Lung (tissue), 16 donors: ENCODE measurements around the gene TNFRSF8. TPM values are rescaled to one million over a fixed set of nuclear protein-coding genes. Genes with fewer than 3 reads are reported as not detected.

Experiments
- ATAC-seq: fragments of 200-7000 bp; cut with Tn5 transposase; one replicate; pipeline ENCODE4 v1.9.1; 2020; ENCODE audit warnings: moderate number of reproducible peaks; ENCODE audit not compliant: insufficient read depth, low FRiP score
- DNase-seq, 3 donors: peaks; one replicate each; pipeline ENCODE4 v3.0.0-alpha.2; 2013 to 2017
- H3K27ac ChIP-seq, 2 donors: one replicate each; pipeline ENCODE4 v1.5.1; 2013; ENCODE audit warnings: mild to moderate bottlenecking in 2 of 2, moderate library complexity in 2 of 2, control low read depth in 1 of 2, inconsistent platforms in 1 of 2, low read depth in 1 of 2, low read length in 1 of 2
- H3K27me3 ChIP-seq, 3 donors: one replicate each; pipeline ENCODE4 v1.5.1; 2013; ENCODE audit warnings: low read length in 2 of 3; ENCODE audit not compliant: control insufficient read depth in 3 of 3, insufficient read depth in 3 of 3
- H3K36me3 ChIP-seq, 4 donors: one replicate each; pipeline ENCODE4 v1.5.1; 2013; ENCODE audit warnings: low read length in 4 of 4, mild to moderate bottlenecking in 1 of 4, moderate library complexity in 1 of 4; ENCODE audit not compliant: control insufficient read depth in 4 of 4, insufficient read depth in 4 of 4
- H3K4me1 ChIP-seq, 5 donors: one replicate each; pipeline ENCODE4 v1.5.1; 2013; ENCODE audit warnings: low read length in 5 of 5, mild to moderate bottlenecking in 2 of 5, moderate library complexity in 1 of 5; ENCODE audit not compliant: control insufficient read depth in 5 of 5, insufficient read depth in 5 of 5
- H3K4me3 ChIP-seq: one replicate; pipeline ENCODE4 v1.5.1; 2013; ENCODE audit warnings: mild to moderate bottlenecking, control low read depth, moderate library complexity
- H3K9ac ChIP-seq, 2 donors: one replicate each; pipeline ENCODE4 v1.5.1; 2013; ENCODE audit warnings: low read length in 2 of 2, control low read depth in 1 of 2; ENCODE audit not compliant: insufficient read depth in 1 of 2
- H3K9me3 ChIP-seq, 4 donors: one replicate each; pipeline ENCODE4 v1.5.1; 2013; ENCODE audit warnings: low read length in 3 of 4, mild to moderate bottlenecking in 1 of 4, moderate library complexity in 1 of 4; ENCODE audit not compliant: control insufficient read depth in 4 of 4, insufficient read depth in 3 of 4
- CTCF ChIP-seq: IDR thresholded peaks from 2 replicates; pipeline ENCODE4 v1.5.1; 2012; ENCODE audit warnings: mild to moderate bottlenecking; ENCODE audit errors: control extremely low read depth, extremely low read depth
- WGBS, 2 donors: extraction: QIAGEN DNeasy Blood & Tissue Kit; methylation state at CpG; one replicate each; pipeline ENCODE4 v1.1.7; 2013; 5-methylcytosine and 5-hydroxymethylcytosine counted together
- long read RNA-seq, 5 donors: transcript quantifications; one replicate each; lab custom pipeline, GENCODE V29; 2026
- polyA plus RNA-seq, 2 donors: library from polyadenylated mRNA; stranded (reverse); fragments of 200-250 nt; gene quantifications; one replicate each; pipeline ENCODE4 v1.2.1, GENCODE V29; 2013
- total RNA-seq, 2 donors: library from RNA; depleted of rRNA in 1 of 2; stranded (reverse); fragments of >200 nt in 1 of 2; gene quantifications; one replicate each; pipeline ENCODE4 v1.2.1, GENCODE V29; 2014 to 2021
- donor health status: control.
- donor health status: control.
- donor health status: Bipolar disorder and iron deficiency.
- donor health status: healthy.
- donor health status: DM: yes; HTN: yes; CAD: no.

TNFRSF8 gene
- total RNA-seq: 1 to 10 TPM; 1.6 to 1.9 TPM
- polyA plus RNA-seq: 1 to 10 TPM; 2.2 to 5.3 TPM
- long read RNA-seq, donor 1: 0 reads
- long read RNA-seq, donor 2: 0 reads
- long read RNA-seq, donor 3: 0 reads
- long read RNA-seq, donor 4: 0 reads
- long read RNA-seq, donor 5: 0 reads

GRCh38 chr1:12063141-12064072, at the start of gene TNFRSF8:
Gene TNFRSF8 (plus strand): TSS chr1:12063303. CDS start chr1:12063599, 296 bp downstream.
- H3K4me1 ChIP-seq: peaks cover 0 to 10% (median 6%) of the 10 kb centered on the region in 5 donors
- no peaks in the 10 kb centered on the region for H3K36me3 ChIP-seq
- H3K27me3 ChIP-seq: peaks cover 3 to 52% (median 33%) of the 10 kb centered on the region in 3 donors
- peaks cover 0 to 9% (median 0%) of the 10 kb centered on the region in 4 donors for H3K9me3 ChIP-seq
- no peak within 1 kb of the TSS for H3K9ac ChIP-seq
- no peak within 1 kb of the TSS for H3K27ac ChIP-seq
- DNase-seq (no peak), ATAC-seq (no peak)
- TF ChIP-seq CTCF: no peak
- H3K4me3 ChIP-seq: no peak within 1 kb of the TSS
- 2 to 4% methylated on average over 72 of the region's 72 CpGs for WGBS, 2 donors

GRCh38 chr1:12014141-12014991, 48.7 kb upstream of the TNFRSF8 start:
- H3K27ac ChIP-seq: peak overlapping the region; percentile 75 to 84
- 69 to 73% methylated on average over 16 of the region's 16 CpGs for WGBS, 2 donors
- DNase-seq (peak; percentile 36 to 64 (median 62)), ATAC-seq (peak; percentile 5)
- no peaks in the 10 kb centered on the region for H3K9me3 ChIP-seq
- no peak overlapping the region for H3K4me3 ChIP-seq
- peaks cover 13 to 34% (median 21%) of the 10 kb centered on the region in 4 donors for H3K36me3 ChIP-seq
- H3K9ac ChIP-seq: no peak overlapping the region
- H3K27me3 ChIP-seq: no peaks in the 10 kb centered on the region
- no peak for TF ChIP-seq CTCF
- H3K4me1 ChIP-seq: peaks cover 0 to 3% (median 0%) of the 10 kb centered on the region in 5 donors

DNA sequence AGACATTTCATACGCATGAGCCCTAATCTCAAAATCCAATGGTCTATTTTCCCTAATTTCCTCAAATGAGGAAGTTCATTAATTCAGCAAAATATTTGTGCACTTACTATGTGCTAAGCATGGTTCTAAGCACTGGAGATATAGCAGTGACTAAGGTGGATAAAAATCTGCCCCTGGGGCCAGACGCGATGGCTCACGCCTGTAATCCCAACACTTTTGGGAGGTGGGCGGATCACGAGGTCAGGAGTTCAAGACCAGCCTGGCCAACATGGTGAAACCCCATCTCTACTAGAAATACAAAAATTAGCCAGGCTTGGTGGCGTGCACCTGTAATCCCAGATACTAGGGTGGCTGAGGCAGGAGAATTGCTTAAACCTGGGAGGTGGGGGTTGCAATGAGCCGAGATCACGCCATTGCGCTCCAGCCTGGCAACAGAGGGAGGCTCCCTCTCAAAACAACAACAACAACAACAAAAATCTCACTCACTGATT, 48.1 kb upstream of the TNFRSF8 start:
- H3K9ac ChIP-seq: no peak overlapping the region
- WGBS, 2 donors: 69 to 85% methylated on average over 10 of the region's 10 CpGs
- peak overlapping the region; percentile 75 to 85 for H3K27ac ChIP-seq
- TF ChIP-seq CTCF: no peak
- no peak overlapping the region for H3K4me3 ChIP-seq
- H3K36me3 ChIP-seq: peaks cover 8 to 28% (median 16%) of the 10 kb centered on the region in 4 donors
- H3K27me3 ChIP-seq: no peaks in the 10 kb centered on the region
- no peaks in the 10 kb centered on the region for H3K9me3 ChIP-seq
- ATAC-seq: no peak
- DNase-seq: no peak
- H3K4me1 ChIP-seq: peaks cover 0 to 4% (median 2%) of the 10 kb centered on the region in 5 donors
